Erythroblast (primary cell): ENCODE results near the gene LYRM1.
A peak's percentile ranks its signal among the peaks of the same experiment; 100 is the strongest.

Experiments
- DNase-seq, 2 experiments: peaks; one replicate each; lab custom pipeline; 2025; lab: John Stamatoyannopoulos, UW
- GATA1 ChIP-seq: IDR thresholded peaks from 2 replicates; pipeline ENCODE4 v1.6.1; 2011; ENCODE audit warnings: low read depth, mild to moderate bottlenecking, control low read depth, low read length, moderate library complexity
- POLR2A ChIP-seq: IDR thresholded peaks from 2 replicates; pipeline ENCODE4 v1.6.1; 2011; ENCODE audit warnings: mild to moderate bottlenecking, low read length

LYRM1 gene

GRCh38 chr16:20903116-20903898 is 2.7 kb downstream of the LYRM1 start:
- peak in 1 of 2 experiments; percentile 27 for DNase-seq
- TF ChIP-seq GATA1 (no peak), POLR2A (no peak)

DNA sequence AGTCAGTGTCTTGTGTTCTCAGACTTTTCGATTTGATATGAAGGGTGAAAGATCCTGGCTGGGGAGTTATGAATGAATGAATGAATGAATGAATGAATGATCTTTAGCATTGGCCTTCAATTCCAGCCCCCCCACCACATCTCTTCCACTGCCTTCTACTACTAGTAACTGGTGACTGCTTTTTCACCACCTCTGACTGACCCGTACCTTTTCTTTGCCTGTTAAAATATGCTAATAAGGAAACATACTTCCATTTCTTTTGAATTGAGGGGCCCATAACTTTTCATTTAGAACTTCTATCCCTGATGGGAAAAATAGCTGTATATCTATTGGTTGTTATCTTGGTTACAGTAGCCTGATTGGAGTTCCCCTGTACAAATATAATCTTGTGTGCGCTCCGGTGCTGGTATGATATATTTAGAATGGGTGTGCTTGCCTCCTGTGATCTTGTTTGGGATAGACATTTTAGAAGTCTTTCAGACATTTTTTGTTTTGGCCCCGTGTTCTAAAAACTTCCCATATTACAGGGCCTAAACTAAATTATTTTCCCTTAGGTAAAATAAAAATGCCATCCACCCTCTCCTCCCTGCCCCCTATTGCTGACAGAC is 3.4 kb downstream of the LYRM1 start:
- TF ChIP-seq GATA1, result no peak
- TF ChIP-seq POLR2A, result no peak

GRCh38 chr16:20904507-20905081 is 4.0 kb downstream of the LYRM1 start:
- TF ChIP-seq POLR2A (no peak), GATA1 (no peak)
- DNase-seq, result peak; percentile 42 to 43

More for the DNA sequence above, 3.4 kb downstream of the LYRM1 start:
- DNase-seq, result peak in 1 of 2 experiments; percentile 23

GRCh38 chr16:20905576-20905975 is 5.0 kb downstream of the LYRM1 start:
- no peak for DNase-seq
- no peak for TF ChIP-seq POLR2A
- TF ChIP-seq GATA1, result no peak

DNA sequence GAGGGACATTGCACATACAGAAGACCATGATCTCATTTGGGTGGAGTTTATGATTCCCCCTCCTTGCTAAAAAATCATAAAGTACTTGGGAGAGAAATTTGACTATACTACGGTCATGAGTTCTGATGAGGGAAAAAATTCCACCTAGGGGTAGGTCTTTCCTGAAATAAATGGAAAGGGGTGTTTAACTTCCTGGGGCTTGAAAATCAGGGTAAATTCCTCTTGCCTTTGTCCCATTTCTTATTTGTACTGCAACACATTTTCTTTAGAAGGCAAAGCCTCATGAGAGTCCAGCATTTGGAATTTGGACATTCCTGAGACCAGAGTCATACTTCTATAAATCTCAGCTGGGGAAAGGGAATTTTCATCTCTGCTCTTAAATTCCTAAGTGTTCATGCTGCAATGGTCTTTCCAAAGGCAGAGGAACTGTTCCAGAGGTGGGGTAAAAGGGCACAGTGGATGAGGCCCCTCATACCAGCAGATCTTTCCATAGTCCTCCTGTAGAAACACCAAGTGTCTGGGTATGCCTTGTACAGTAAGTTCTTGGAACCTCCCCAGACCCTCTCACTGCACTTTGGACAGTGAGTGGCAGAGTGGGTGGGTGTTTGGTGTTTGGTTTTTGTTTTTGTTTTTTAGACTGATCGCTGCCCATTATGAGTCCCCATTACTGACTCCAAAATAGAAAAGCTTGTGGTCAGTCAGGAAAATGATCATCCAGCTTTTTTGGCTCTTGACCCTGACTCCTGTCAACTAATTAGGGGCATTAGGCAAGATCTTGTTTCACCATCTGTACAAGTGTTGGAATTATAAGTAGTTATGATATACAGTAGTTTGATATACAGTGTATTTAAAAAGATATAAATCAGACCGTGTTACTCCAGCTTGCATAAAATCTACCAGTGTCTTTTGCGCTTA is 6.0 kb downstream of the LYRM1 start:
- TF ChIP-seq GATA1 (no peak), POLR2A (no peak)
- DNase-seq, result no peak

DNA sequence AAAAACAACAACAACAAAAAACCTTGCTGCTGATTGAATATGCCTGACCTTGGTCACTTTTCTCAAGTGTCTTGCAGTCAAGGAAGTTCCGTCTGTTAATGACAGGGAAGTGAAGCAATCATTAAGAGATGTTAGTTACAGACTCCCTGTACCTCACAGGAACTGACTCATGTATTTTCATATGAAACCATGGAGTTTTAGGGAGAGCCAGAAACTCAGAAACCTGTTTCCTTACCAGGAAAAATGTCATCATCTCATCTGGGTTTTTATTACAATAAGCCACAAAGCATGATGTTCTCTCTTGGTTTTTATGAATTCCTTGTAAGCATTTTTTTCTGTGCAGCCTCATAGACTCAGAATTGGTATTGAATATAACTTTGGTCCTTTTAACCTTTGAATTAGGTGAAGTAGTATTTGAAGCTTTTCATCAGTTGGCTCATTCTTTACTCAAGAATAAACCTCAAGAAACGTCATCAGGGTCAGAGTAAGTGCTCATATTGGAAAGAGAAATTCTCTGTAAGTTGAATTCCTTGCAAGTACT is 10.3 kb downstream of the LYRM1 start:
- DNase-seq, result no peak
- TF ChIP-seq GATA1 (no peak), POLR2A (no peak)

- no peak for TF ChIP-seq POLR2A
- no peak for TF ChIP-seq GATA1
- DNase-seq, result no peak
Measured at GRCh38 chr16:20911361-20911760, 10.8 kb downstream of the LYRM1 start.

GRCh38 chr16:20916289-20916688 is 15.7 kb downstream of the LYRM1 start:
- TF ChIP-seq GATA1, result no peak
- TF ChIP-seq POLR2A, result no peak
- no peak for DNase-seq

DNA sequence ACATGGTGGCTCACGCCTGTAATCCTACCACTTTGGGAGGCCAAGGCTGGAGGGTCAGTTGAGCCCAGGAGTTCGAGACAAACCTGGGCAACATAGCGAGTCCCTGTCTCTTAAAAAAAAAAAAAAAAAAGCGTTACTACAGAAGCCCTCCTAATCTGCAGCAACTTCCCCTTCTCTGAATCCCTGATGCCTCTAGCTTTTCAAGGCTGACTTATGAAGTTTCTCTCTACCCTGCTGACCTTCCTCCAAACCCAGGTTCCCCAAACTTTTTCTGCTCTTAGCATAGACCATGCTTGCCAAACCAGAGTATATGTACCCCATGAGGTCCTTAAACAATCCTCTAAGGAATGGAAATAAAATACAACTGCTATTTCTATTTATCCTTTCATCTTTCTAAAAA is 16.4 kb downstream of the LYRM1 start:
- TF ChIP-seq GATA1, result no peak
- no peak for TF ChIP-seq POLR2A
- no peak for DNase-seq

DNA sequence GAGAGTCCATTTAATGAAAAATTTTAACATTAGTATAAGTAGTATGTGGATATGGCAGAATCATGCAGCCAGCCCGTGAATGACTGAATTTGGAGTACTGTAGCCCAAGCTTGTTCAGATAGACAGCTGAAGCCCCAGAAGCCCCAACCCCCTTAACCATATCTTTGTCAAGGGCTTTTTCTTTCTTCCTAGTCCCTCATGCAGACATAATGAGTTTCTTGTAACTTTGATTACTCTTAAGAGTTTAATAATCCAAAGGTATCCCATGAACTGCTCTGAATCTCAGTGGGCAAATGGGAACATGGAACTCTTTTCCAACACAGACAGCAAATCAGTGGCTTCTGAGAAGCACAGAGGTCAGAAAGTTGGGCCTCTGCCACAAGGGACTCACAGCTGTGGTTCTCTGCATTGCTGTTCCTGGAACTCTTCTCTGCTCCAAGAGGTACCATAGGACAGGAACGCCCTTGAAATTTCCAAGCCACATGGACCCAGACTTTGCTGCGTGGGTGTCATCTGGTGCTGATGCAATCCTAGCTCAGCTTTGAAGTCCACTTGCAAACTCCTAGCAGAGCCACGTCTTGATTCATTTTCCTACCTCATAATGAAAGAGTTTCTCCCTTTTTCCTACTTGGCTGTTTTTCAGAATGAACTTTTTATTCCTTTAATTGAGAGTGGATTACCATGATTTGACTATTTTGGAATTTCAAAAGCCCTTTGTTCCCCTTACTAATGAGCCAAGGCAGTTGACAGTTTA is 18.1 kb downstream of the LYRM1 start:
- TF ChIP-seq POLR2A, result no peak
- TF ChIP-seq GATA1, result no peak
- DNase-seq, result no peak

- TF ChIP-seq POLR2A (no peak), GATA1 (no peak)
- DNase-seq, result no peak
Measured at GRCh38 chr16:20920091-20920490, 19.5 kb downstream of the LYRM1 start.

DNA sequence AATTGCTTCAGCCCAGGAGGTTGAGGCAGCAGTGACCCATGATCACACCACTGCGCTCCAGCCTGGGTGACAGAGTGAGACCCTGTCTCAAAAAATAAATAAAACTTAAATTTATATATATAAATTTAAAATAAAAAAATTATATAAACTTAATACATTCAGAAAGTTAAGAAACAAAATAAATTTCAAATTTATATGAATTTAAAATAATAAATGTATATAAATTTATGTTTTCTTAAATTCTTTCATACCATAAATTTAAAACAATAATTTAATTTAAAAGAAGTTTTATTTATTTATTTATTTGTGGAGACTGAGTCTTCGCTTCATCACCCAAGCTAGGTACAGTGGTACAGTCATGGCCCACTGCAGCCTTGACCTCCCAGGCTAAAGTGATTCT is 20.2 kb downstream of the LYRM1 start:
- no peak for TF ChIP-seq GATA1
- no peak for TF ChIP-seq POLR2A
- no peak for DNase-seq

DNA sequence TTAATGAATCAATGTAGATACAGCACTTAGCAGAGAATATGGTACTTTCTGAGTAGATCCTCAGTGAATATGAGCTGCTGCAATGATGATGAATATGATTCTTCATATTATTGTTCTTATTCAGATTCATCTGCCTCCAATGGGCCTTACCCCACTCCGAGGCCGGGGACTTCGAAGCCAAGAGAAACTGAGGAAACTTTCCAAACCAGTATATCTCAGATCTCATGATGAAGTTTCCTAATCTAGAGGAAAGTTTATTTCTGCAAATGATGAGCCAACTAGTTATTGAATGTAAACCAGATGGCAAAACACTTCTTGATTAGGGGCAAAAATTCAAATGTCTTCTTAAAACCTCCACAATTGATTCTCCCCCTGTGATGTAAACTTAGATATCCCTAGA is 23.3 kb downstream of the LYRM1 start:
- no peak for DNase-seq
- no peak for TF ChIP-seq GATA1
- no peak for TF ChIP-seq POLR2A
